H1 (cell line): ENCODE data around the gene R3HDM2. TPM values are rescaled to one million over a fixed set of nuclear protein-coding genes. Genes with fewer than 3 reads are reported as not detected.

Source experiments
- EGR1 ChIP-seq: IDR thresholded peaks from 2 replicates; pipeline ENCODE4 v1.6.1; 2011; ENCODE audit warnings: low read depth, low read length, borderline replicate concordance
- MAFK ChIP-seq: IDR thresholded peaks from 2 replicates; pipeline ENCODE4 v1.6.1; 2012; ENCODE audit warnings: low read depth, mild to moderate bottlenecking, improper control_type of control experiment, low read length
- RNF2 ChIP-seq: fragments of 200-900, 300-1000 bp; sonication (generic); IDR thresholded peaks from 2 replicates; pipeline ENCODE4 v1.7.1; 2016; ENCODE audit warnings: borderline replicate concordance, low read depth, mild to moderate bottlenecking, antibody characterized with exemption, low read length; ENCODE audit not compliant: poor library complexity, severe bottlenecking; ENCODE audit errors: missing control alignments
- polyA plus RNA-seq, 7 experiments: library from polyadenylated mRNA; depleted of rRNA in 3 of 7; stranded (reverse) in 5 of 7; unstranded in 2 of 7; fragments of >200 nt in 5 of 7; fragments of 200-250 nt in 2 of 7; gene quantifications; 1 replicate in 5 of 7; 2 replicates in 1 of 7; 4 replicates in 1 of 7; pipeline versions ENCODE4 v1.2.1 to v1.2.3, GENCODE V29; 2011 to 2013; ENCODE audit warnings: missing spikeins in 2 of 7, mixed read lengths in 2 of 7
- total RNA-seq: library from RNA; stranded (reverse); fragmentation: NEBNext Ultra II Directional; extraction: Animal tissue kit (Norgen Biotek cat#: 25700); gene quantifications from 2 replicates; pipeline ENCODE4 v1.2.1, GENCODE V29; 2021
- TF ChIP-seq, protein P1 (sequence below): IDR thresholded peaks from 2 replicates; pipeline ENCODE4 v1.6.1; 2011; ENCODE audit warnings: low read length, improper control_type of control experiment

R3HDM2 gene
- total and polyA plus RNA-seq, 2 of the 8 experiments (the other 6 are each of a cell fraction or from before 2014, with no cell fraction given), result 25.6 to 27.0 TPM

DNA sequence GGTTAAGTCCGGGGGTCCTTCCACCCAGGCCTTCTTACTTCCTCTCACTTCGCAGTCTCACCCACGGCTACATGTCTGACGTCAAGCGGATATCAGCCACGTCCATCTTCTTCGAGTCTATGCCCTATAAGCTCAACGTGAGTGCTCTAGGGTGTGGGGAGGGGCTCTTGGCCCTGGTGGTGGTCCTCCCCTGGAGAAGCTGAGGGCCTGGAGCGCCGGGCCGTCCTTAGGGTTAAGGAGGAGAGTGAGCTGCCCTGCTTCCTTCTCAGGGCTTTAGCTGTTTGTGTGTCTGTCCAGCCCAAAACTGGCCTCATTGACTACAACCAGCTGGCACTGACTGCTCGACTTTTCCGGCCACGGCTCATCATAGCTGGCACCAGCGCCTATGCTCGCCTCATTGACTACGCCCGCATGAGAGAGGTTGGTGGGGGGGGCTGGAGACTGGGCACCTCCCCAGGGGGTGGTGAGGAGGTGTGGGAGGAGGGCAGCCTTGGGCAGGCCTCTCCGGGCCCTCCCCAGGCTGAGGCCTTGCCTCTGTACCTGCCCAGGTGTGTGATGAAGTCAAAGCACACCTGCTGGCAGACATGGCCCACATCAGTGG is 198.6 kb downstream of the R3HDM2 start (continued):
- TF ChIP-seq, protein P1, sequence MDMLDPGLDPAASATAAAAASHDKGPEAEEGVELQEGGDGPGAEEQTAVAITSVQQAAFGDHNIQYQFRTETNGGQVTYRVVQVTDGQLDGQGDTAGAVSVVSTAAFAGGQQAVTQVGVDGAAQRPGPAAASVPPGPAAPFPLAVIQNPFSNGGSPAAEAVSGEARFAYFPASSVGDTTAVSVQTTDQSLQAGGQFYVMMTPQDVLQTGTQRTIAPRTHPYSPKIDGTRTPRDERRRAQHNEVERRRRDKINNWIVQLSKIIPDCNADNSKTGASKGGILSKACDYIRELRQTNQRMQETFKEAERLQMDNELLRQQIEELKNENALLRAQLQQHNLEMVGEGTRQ, result no peak
- no peak for TF ChIP-seq MAFK
- no peak for TF ChIP-seq EGR1
- no peak for TF ChIP-seq RNF2
